Activated B cell treated with CpG ODN at 0.5 μM for 24 hours (primary cell): Measurements from ENCODE around the gene MAP2K2. TPM values are rescaled to one million over a fixed set of nuclear protein-coding genes. Genes with fewer than 3 reads are reported as not detected.
A peak's percentile ranks its signal among the peaks of the same experiment; 100 is the strongest.

Source experiments
- ATAC-seq: fragments of 200-7000 bp; cut with Tn5 transposase; one replicate; pipeline ENCODE4 v1.10.0; 2021; ENCODE audit warnings: low read depth, mild to moderate bottlenecking, moderate library complexity
- CTCF ChIA-PET: fragments of 350-600 bp; sonication (Branson Sonifier 250); formaldehyde crosslinking; loops from one replicate; lab custom pipeline; 2021; ENCODE audit warnings: antibody characterized with exemption; lab: Charles Lee
- POLR2A ChIA-PET: fragments of 350-600 bp; sonication (Branson Sonifier 250); formaldehyde crosslinking; loops from one replicate; lab custom pipeline; 2021; ENCODE audit warnings: antibody characterized with exemption; lab: Charles Lee
- DNase-seq: peaks from one replicate; pipeline ENCODE4 v3.0.0; 2022
- H3K27ac Mint-ChIP-seq: one replicate; pipeline ENCODE4 v1.8.0; 2020; ENCODE audit warnings: mixed read lengths
- H3K27me3 Mint-ChIP-seq: one replicate; pipeline ENCODE4 v1.8.0; 2021; ENCODE audit warnings: mixed read lengths
- H3K36me3 Mint-ChIP-seq: one replicate; pipeline ENCODE4 v1.8.0; 2021; ENCODE audit warnings: low read depth, mixed read lengths
- H3K4me1 Mint-ChIP-seq: one replicate; pipeline ENCODE4 v1.8.0; 2021; ENCODE audit warnings: mixed read lengths
- H3K4me3 Mint-ChIP-seq: one replicate; pipeline ENCODE4 v1.8.0; 2020; ENCODE audit warnings: mild to moderate bottlenecking, mixed read lengths
- H3K9me3 Mint-ChIP-seq: one replicate; pipeline ENCODE4 v1.8.0; 2020; ENCODE audit warnings: mixed read lengths
- CTCF ChIP-seq: fragments of 200-600 bp; IDR thresholded peaks from one replicate; pipeline ENCODE4 v1.8.0; 2022; ENCODE audit warnings: antibody characterized with exemption, mild to moderate bottlenecking
- intact Hi-C: fragments of 100-400 bp; cut with micrococcal nuclease; formaldehyde crosslinking; loops from one replicate; pipeline ENCODE4 v1.15.1; 2024
- total RNA-seq: library from RNA; stranded (reverse); gene quantifications from 2 replicates; pipeline ENCODE4 v1.2.3, GENCODE V29; 2022

MAP2K2 gene
- total RNA-seq, 1 donor from 2014 or later, result 126 TPM

DNA sequence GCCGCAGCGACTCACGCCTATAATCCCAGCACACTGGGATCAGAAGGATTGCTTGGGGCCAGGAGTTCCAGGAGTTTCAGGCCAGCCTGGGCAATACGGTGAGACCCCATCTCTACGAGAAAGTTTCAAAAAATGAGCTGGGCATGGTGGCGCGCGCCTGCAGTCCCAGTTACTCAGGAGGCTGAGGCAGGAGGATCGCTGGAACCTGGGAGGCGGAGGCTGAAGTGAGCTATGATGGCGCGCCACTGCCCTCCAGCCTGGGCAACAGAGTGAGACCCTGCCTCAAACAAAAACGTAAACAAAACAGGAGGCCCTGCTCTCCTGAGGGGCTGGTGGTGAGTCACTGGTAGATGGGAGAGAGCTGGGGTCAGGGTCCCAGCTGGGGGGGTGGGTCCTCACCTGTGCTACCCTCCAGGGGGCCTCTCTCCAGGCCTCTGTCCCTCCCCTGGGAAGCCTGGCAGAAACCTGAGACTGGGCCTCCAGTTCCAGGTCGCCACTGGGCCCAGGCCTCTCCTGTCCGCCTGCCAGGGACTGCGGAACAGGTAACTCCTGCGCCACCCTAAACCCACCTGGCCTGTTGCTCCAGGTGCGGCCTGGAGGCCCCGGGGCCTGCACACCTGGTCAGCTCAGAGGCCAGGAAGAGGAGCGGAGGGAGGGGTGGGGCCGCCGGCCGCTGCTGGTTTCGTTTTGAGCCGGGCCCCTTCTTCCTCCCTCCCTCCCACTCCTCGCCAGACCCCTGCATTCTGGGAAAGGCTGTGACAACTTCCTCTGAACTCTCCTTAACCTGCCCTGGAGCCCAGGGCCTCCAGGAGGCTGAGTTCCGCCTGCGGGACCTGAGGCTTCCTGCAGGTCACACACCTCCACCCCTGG is 40.0 kb downstream of the MAP2K2 start:
- TF ChIP-seq CTCF, result no peak
- Mint-ChIP-seq H3K27ac (peak overlapping the region; percentile 90), H3K4me1 (peaks cover 19% of the 10 kb centered on the region), H3K9me3 (no peaks in the 10 kb centered on the region), H3K4me3 (peak overlapping the region; percentile 70), H3K36me3 (no peaks in the 10 kb centered on the region), H3K27me3 (no peaks in the 10 kb centered on the region)
- ATAC-seq (peak; percentile 53), DNase-seq (peak; percentile 27)
- intact Hi-C loops, result loop anchor here (2.0 kb wide), 1 partner anchor 17 kb away; the partner anchor contains the start of gene ZBTB7A
- ChIA-PET POLR2A (interaction anchor here (1.2 to 1.6 kb wide), 2 partner anchors 16 to 25 kb away, joined by 6 to 8 read pairs; no protein-coding TSS in a partner anchor), CTCF (interaction anchor here (0.6 kb wide), 1 partner anchor 56 kb away, joined by 3 read pairs; no protein-coding TSS in a partner anchor)

- POLR2A ChIA-PET, result interaction anchor here (0.6 to 1.0 kb wide), 3 partner anchors 21 to 1750 kb away, joined by 3 read pairs; no protein-coding TSS in a partner anchor
- Mint-ChIP-seq H3K4me3 (no peak overlapping the region), H3K4me1 (peaks cover 30% of the 10 kb centered on the region), H3K27me3 (no peaks in the 10 kb centered on the region), H3K9me3 (no peaks in the 10 kb centered on the region), H3K27ac (no peak overlapping the region), H3K36me3 (no peaks in the 10 kb centered on the region)
- intact Hi-C loops, result no loop called here
- DNase-seq (no peak), ATAC-seq (no peak)
- CTCF ChIA-PET, result interaction anchor here (1.2 kb wide), 1 partner anchor 58 kb away, joined by 3 read pairs; no protein-coding TSS in a partner anchor
- no peak for TF ChIP-seq CTCF
These were observed 41.8 kb downstream of the MAP2K2 start for GRCh38 chr19:4082172-4082571.

GRCh38 chr19:4081441-4082129 is 42.3 kb downstream of the MAP2K2 start:
- H3K9me3 Mint-ChIP-seq, result no peaks in the 10 kb centered on the region
- H3K27me3 Mint-ChIP-seq, result no peaks in the 10 kb centered on the region
- ChIA-PET POLR2A (interaction anchor here (0.6 to 1.1 kb wide), 5 partner anchors 11 to 58 kb away, joined by 3 to 11 read pairs (median 4); no protein-coding TSS in a partner anchor), CTCF (interaction anchor here (1.2 kb wide), 1 partner anchor 58 kb away, joined by 3 read pairs; no protein-coding TSS in a partner anchor)
- ATAC-seq (no peak), DNase-seq (no peak)
- H3K36me3 Mint-ChIP-seq, result no peaks in the 10 kb centered on the region
- TF ChIP-seq CTCF, result no peak
- H3K4me1 Mint-ChIP-seq, result peaks cover 35% of the 10 kb centered on the region
- intact Hi-C loops, result no loop called here
- H3K4me3 Mint-ChIP-seq, result no peak overlapping the region
- H3K27ac Mint-ChIP-seq, result no peak overlapping the region

GRCh38 chr19:4080473-4080872 is 43.4 kb downstream of the MAP2K2 start:
- no peaks in the 10 kb centered on the region for H3K9me3 Mint-ChIP-seq
- POLR2A ChIA-PET, result interaction anchor here (0.6 to 1.1 kb wide), 3 partner anchors 15 to 1253 kb away, joined by 3 to 11 read pairs (median 3); no protein-coding TSS in a partner anchor
- ATAC-seq, result no peak

More at GRCh38 chr19:4080473-4080872, 43.4 kb downstream of the MAP2K2 start:
- H3K27ac Mint-ChIP-seq, result no peak overlapping the region
- H3K4me1 Mint-ChIP-seq, result peaks cover 35% of the 10 kb centered on the region
- no peak for TF ChIP-seq CTCF
- no peaks in the 10 kb centered on the region for H3K36me3 Mint-ChIP-seq
- H3K4me3 Mint-ChIP-seq, result no peak overlapping the region
- DNase-seq, result no peak
- CTCF ChIA-PET, result interaction anchor here (1.0 kb wide), 1 partner anchor 59 kb away, joined by 3 read pairs; no protein-coding TSS in a partner anchor
- intact Hi-C loops, result no loop called here
- H3K27me3 Mint-ChIP-seq, result no peaks in the 10 kb centered on the region
